Measurements from ENCODE around the gene SPINK8. TPM values are rescaled to one million over a fixed set of nuclear protein-coding genes. Genes with fewer than 3 reads are reported as not detected.

SPINK8 gene
- total and polyA plus RNA-seq, 2 donors from 2014 or later = not detected

DNA sequence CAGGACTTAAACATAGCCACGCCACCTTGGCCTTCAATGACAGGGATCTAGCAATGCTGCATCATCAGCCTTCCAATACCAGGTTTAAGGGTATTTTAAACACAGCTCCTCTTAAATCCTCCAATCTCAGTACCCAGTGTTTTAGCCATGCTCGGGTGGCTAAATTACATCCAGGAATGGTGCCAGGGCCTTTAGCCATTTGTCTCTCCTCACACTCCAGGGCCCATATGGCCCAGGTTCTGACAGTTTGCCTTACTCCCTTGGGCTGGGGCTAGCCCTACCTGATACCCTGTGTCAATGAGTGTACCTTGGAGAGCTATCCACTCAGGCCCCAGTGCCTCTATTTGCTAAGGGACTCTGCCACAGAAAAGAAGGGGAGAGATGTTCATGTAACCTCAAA lies 63.2 kb downstream of the SPINK8 start:
- peaks cover 0 to 6% (median 2%) of the 10 kb centered on the region in 3 donors for H3K4me1 ChIP-seq (ENCODE audit: control insufficient read depth in 2 of 3, insufficient read depth in 2 of 3, low read depth in 1 of 3, low read length in 3 of 3)
- TF ChIP-seq, protein P1, sequence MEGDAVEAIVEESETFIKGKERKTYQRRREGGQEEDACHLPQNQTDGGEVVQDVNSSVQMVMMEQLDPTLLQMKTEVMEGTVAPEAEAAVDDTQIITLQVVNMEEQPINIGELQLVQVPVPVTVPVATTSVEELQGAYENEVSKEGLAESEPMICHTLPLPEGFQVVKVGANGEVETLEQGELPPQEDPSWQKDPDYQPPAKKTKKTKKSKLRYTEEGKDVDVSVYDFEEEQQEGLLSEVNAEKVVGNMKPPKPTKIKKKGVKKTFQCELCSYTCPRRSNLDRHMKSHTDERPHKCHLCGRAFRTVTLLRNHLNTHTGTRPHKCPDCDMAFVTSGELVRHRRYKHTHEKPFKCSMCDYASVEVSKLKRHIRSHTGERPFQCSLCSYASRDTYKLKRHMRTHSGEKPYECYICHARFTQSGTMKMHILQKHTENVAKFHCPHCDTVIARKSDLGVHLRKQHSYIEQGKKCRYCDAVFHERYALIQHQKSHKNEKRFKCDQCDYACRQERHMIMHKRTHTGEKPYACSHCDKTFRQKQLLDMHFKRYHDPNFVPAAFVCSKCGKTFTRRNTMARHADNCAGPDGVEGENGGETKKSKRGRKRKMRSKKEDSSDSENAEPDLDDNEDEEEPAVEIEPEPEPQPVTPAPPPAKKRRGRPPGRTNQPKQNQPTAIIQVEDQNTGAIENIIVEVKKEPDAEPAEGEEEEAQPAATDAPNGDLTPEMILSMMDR (IDR thresholded peaks at IDR 0.05; ENCODE audit: borderline replicate concordance, extremely low read depth, insufficient read depth) = no peak
- no peak overlapping the region for H3K9ac ChIP-seq (ENCODE audit: low read length in 3 of 3)
- intact Hi-C loops (cut with DNase I) = loop anchor here (10.0 kb wide), 1 partner anchor 164 kb away; the partner anchor contains the start of gene PLXNB1
- H3K27ac ChIP-seq (ENCODE audit: low read depth in 2 of 2, low read length in 2 of 2) = no peak overlapping the region
- H3K27me3 ChIP-seq (ENCODE audit: control insufficient read depth, insufficient read depth, low read length) = no peaks in the 10 kb centered on the region
- H3K4me3 ChIP-seq (ENCODE audit: low read length in 3 of 3) = no peak overlapping the region
- DNase-seq (no peak), FAIRE-seq (no peak)
- H3K9me3 ChIP-seq (ENCODE audit: control insufficient read depth in 2 of 3, insufficient read depth in 1 of 3, low read length in 3 of 3) = no peaks in the 10 kb centered on the region
- H3K36me3 ChIP-seq (ENCODE audit: control insufficient read depth in 2 of 3, insufficient read depth in 3 of 3, low read length in 3 of 3) = peaks cover 0 to 15% (median 5%) of the 10 kb centered on the region in 3 donors

- peaks cover 0 to 15% (median 5%) of the 10 kb centered on the region in 3 donors for H3K36me3 ChIP-seq (ENCODE audit: control insufficient read depth in 2 of 3, insufficient read depth in 3 of 3, low read length in 3 of 3)
- no peaks in the 10 kb centered on the region for H3K9me3 ChIP-seq (ENCODE audit: control insufficient read depth in 2 of 3, insufficient read depth in 1 of 3, low read length in 3 of 3)
- TF ChIP-seq, protein P1 (IDR thresholded peaks at IDR 0.05; ENCODE audit: borderline replicate concordance, extremely low read depth, insufficient read depth) = no peak
- DNase-seq (no peak), FAIRE-seq (no peak)
- no peak overlapping the region for H3K27ac ChIP-seq (ENCODE audit: low read depth in 2 of 2, low read length in 2 of 2)
- no peak overlapping the region for H3K9ac ChIP-seq (ENCODE audit: low read length in 3 of 3)
- peaks cover 0 to 6% (median 2%) of the 10 kb centered on the region in 3 donors for H3K4me1 ChIP-seq (ENCODE audit: control insufficient read depth in 2 of 3, insufficient read depth in 2 of 3, low read depth in 1 of 3, low read length in 3 of 3)
- no peak overlapping the region for H3K4me3 ChIP-seq (ENCODE audit: low read length in 3 of 3)
- intact Hi-C loops (cut with DNase I) = no loop called here
- no peaks in the 10 kb centered on the region for H3K27me3 ChIP-seq (ENCODE audit: control insufficient read depth, insufficient read depth, low read length)
Observed at GRCh38 chr3:48269592-48269991, 63.9 kb downstream of the SPINK8 start.

DNA sequence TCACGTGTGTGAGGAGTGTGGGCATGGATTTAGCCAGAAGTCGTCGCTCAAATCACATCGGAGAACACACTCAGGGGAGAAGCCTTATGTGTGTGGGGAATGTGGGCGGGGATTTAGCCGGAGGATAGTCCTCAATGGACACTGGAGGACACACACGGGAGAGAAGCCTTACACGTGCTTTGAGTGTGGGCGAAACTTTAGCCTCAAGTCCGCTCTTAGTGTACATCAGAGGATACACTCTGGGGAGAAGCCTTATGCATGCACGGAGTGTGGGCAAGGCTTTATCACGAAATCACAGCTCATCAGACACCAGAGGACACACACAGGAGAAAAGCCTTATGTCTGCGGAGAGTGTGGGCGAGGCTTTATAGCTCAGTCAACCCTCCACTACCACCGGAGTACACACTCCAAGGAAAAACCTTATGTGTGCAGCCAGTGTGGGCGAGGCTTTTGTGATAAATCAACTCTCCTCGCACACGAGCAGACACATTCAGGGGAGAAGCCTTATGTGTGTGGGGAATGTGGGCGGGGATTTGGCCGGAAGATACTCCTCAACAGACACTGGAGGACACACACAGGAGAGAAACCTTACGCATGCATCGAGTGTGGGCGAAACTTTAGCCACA lies 64.4 kb downstream of the SPINK8 start:
- no peak overlapping the region for H3K9ac ChIP-seq (ENCODE audit: low read length in 3 of 3)
- TF ChIP-seq, protein P1 (IDR thresholded peaks at IDR 0.05; ENCODE audit: borderline replicate concordance, extremely low read depth, insufficient read depth) = no peak
- H3K9me3 ChIP-seq (ENCODE audit: control insufficient read depth in 2 of 3, insufficient read depth in 1 of 3, low read length in 3 of 3) = no peaks in the 10 kb centered on the region
- H3K4me1 ChIP-seq (ENCODE audit: control insufficient read depth in 2 of 3, insufficient read depth in 2 of 3, low read depth in 1 of 3, low read length in 3 of 3) = peaks cover 0 to 6% (median 2%) of the 10 kb centered on the region in 3 donors
- intact Hi-C loops (cut with DNase I) = no loop called here
- H3K27me3 ChIP-seq (ENCODE audit: control insufficient read depth, insufficient read depth, low read length) = no peaks in the 10 kb centered on the region
- FAIRE-seq = no peak
- DNase-seq = peak in 4 of 5 donors; percentile 30 to 62 (median 42)
- H3K36me3 ChIP-seq (ENCODE audit: control insufficient read depth in 2 of 3, insufficient read depth in 3 of 3, low read length in 3 of 3) = peaks cover 0 to 15% (median 5%) of the 10 kb centered on the region in 3 donors
- no peak overlapping the region for H3K4me3 ChIP-seq (ENCODE audit: low read length in 3 of 3)
- H3K27ac ChIP-seq (ENCODE audit: low read depth in 2 of 2, low read length in 2 of 2) = no peak overlapping the region

Measured in kidney (tissue), 14 donors.